HG03565 (cell line): ENCODE results near the gene LUZP1.

Experiments used
- ATAC-seq: cut with Tn5 transposase; IDR thresholded peaks from one replicate; pipeline ENCODE4 v1.9.1; 2021; ENCODE audit warnings: mild to moderate bottlenecking, moderate library complexity; ENCODE audit not compliant: unreplicated experiment

LUZP1 gene

DNA sequence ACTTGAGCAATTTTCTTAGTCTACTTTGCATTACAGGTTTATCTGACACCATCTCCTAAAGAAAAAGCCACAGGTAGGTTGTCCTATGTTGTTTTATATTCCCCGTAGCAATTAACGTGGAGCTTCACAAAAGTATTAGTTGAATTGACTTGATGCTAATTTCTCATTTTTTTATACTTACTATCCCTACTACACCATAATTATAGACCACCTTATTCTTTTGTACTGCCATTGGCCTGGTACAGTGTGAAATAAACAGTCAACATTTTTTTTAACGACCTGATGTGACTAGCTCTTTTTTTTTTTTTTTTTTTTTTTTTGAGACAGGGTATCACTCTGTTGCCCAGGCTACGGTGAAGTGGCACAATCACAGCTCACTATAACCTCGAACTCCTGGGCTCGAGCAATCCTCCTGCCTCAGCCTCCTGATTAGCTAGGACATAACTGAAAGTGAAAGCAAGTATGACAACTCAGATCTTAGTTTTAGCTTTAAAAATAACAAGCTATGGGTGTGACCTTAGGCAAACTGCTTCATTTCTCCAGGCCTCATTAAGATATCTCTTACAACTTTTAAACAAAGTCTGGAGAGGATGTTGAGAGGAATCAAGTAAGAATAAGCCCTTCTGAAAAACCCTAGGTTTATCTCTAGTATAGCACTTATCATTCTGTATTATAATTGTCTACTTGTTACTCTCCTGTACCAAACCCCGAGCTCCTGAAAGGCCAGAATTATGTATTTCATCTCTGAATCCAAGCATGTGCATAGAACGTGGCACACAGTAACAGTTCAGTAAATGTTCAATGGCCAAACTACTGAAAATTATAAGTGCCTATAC lies 49.5 kb downstream of the LUZP1 start:
- no peak for ATAC-seq

DNA sequence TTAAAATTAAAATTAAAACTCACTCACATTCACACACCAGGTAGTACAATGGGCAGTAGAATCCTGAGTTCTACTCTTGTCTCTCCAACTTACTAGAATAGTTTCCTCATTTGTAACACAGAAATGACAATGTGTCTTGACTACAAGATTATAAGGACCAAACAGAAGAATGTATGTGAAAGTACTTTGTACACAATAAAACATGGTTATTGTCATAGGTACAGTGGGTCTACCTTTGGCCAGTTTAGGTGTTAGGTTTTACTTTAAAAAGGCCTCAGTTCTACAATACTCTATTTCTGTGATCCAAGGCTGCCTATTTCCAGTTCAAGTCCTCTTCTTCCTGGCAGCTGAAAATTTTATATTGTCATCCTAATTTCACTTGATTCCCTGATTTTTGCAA lies 50.2 kb downstream of the LUZP1 start:
- no peak for ATAC-seq

DNA sequence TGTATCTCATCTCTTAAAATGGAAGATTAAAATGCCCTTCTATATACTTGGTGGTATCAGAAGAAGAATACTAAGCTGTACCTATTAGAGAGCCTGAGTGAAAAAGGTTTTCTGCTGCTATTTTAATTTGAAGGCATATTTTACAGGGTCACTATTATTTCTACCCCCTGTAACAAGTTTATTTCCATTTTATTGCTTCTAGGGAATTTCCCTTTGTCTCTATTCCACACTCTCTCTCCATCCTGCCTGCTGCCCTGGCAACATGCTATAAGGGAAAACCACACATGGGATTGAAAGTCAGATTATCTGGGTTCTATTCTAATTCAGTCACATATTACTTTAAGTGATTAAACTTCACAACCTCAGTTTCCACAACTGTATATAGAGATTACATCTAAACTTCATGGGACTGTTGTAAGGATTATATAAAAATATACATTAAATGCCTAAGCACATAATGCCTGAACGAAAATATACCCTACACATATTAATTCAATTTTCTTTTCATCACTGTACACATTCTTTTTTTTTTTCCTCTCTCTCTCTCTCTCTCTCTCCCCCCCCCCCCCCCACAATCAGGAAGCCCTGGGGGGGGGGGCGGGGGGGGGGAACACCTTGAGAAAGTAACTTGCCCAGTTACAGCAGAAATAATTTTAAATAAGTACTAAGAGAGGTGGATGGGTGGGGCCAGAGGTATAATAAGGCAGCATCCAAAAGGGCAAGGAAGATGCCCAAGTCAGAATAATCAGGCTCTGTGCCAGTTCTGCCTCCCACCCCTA lies 51.5 kb downstream of the LUZP1 start:
- no peak for ATAC-seq

GRCh38 chr1:23116216-23116836 lies 52.3 kb downstream of the LUZP1 start:
- ATAC-seq = no peak

GRCh38 chr1:23114424-23115079 lies 54.1 kb downstream of the LUZP1 start:
- no peak for ATAC-seq

DNA sequence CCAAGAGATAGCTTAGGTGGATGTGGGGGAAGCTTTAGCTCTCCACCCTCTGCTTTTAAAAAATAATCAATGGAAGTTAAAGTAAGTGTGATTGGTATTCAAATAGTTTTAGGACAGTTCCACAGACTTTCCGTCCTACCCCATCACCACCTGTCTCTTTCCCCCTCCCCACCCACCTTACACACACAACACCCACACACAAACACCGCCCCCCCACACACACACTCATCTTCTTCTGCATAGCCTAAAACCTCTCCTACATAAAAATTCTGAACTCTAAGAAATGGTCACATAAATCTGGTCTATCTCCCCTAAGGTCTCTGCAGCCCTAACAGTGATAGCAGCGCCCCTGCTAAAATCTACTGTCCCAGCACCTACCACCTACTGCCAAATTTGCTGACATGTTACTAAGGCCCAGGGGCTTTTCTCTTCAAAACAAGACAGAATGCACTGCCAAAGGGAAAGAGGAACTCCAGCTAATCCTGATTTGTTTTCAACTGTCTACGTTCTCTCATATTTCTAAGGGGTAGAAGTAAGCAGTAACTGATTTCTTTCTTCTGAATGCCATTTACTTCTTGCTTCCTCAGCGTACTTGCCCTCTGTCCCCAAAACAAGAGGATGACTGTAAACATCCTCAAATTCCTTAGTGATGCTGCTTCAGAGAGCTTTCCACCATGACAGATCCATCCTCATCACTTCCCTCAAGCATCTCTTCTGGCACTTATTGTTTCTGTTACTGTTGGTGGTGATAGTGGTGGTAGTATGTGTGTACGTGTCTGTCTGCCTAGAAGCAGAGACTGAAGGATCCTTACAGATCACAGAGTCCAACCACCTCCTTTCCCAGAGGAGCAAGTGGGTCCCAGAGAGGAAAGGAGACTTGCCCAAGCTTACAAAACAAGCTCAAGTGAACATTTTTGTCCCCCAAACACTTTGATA lies 56.8 kb downstream of the LUZP1 start:
- no peak for ATAC-seq

GRCh38 chr1:23110391-23110790 lies 58.3 kb downstream of the LUZP1 start:
- no peak for ATAC-seq

- no peak for ATAC-seq
Observed at GRCh38 chr1:23108918-23109533, 59.6 kb downstream of the LUZP1 start.

- ATAC-seq = no peak
Observed at GRCh38 chr1:23103001-23103889, 65.4 kb downstream of the LUZP1 start.

GRCh38 chr1:23102289-23102688 lies 66.4 kb downstream of the LUZP1 start:
- no peak for ATAC-seq

GRCh38 chr1:23101887-23102286 lies 66.8 kb downstream of the LUZP1 start:
- ATAC-seq = no peak

GRCh38 chr1:23101101-23101827 lies 67.4 kb downstream of the LUZP1 start:
- no peak for ATAC-seq

- ATAC-seq = no peak
Observed at GRCh38 chr1:23100074-23100748, 68.4 kb downstream of the LUZP1 start.

DNA sequence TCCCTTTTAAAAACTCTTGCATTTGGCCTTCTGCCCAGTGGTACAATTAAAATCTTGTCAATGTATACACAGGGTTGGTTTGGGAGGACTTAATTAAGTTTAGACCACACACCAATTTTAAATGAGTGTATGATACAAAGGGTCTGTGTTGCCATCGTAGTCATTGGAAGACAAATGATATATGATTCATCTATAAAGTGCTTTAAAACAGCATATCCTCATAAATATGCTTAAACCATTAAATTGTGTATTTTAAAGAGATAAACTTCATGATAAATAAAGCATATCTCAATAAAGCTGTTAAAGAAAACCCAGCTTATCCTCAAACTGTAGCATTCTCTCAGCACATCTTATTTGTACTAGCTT lies 69.5 kb downstream of the LUZP1 start:
- no peak for ATAC-seq

DNA sequence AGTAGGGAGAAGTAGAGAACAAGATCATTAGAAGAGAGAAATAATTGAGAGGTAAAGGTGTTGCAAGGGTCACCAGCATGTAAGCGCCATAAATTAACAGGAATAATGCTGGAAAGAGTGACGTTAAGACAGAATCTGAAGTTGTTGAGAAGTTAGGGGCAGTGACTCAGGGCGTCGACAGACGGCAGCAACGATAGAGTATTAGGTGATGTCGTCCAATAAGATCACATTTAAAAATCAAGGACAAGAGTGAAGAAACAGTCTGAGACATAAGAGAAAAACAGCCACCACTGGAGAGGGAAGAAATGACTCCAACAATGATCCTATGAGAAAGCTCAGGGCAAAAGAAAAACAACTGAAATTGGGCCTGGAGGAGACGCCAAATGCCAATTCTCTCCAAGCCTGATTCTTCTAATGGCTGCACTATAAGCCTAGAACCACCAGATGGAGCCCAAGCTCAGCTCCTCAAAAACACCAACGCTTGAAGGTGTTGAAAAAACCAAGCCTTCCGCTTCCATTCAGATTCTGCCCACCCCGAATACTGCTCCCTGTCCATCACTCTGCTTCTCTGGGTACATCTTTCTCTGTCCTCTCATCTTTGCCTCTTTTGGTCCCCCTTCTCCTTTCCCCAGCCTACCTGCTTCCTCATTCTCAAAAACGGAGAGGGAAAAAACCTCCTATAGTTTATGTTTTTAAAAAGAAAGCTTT lies 70.0 kb downstream of the LUZP1 start:
- no peak for ATAC-seq

DNA sequence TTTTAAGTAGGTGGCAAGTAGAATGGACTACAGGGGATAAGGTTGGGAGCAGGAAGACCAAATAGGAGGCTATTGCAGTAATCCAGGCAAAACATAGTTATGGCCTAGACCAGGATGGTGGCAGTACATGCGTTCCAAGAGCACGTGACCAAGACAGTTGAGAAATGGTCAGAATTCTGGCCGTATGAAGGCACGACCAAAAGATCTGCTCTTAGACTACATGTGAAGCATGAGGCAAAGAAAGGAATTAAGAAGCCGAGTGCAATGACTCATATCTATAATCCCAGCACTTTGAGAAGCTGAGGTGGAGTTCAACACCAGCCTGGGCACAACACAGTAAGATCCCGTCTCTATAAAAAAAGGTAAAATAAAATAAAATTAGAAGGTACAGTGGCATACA lies 71.3 kb downstream of the LUZP1 start:
- ATAC-seq = no peak

GRCh38 chr1:23092447-23092846 lies 76.2 kb downstream of the LUZP1 start:
- ATAC-seq = no peak
